ENCODE data around the gene NFIA.

Gene NFIA

DNA sequence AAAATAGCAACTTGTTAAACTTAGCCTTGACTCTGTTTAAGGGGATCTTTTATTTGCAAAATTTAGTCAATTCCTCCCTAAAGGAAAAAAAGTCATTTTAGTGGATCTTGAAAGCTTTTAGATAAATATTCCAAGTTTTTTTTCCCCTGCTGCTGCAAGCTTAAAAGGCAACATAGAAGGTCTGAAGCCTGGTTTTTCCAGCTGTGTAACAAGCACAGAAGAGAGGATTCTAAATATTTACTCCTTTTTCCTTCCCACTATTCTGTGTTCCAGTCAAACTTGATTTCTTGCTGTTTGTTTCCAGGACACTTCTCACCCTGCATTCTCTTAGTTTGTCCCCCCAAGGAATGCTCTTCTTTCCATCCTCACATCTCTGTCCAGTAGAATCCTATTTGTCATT, 86.7 kb downstream of the NFIA start:
- H3K4me3 ChIP-seq (ENCODE audit: low read depth, low read length): no peak overlapping the region
- H3K4me1 ChIP-seq (ENCODE audit: control insufficient read depth, insufficient read depth, low read length): peaks cover 9% of the 10 kb centered on the region
- H3K27ac ChIP-seq (ENCODE audit: extremely low read depth, low read depth, low read length): no peak overlapping the region
- CTCF ChIA-PET: interaction anchor here (2.0 kb wide), 1 partner anchor 13 kb away, joined by 5 read pairs; no protein-coding TSS in a partner anchor
- POLR2A ChIA-PET: no interaction called here
- H3K36me3 ChIP-seq (ENCODE audit: control insufficient read depth in 2 of 2, insufficient read depth in 1 of 2, low read length in 2 of 2): no peaks in the 10 kb centered on the region
- no peaks in the 10 kb centered on the region for H3K9me3 ChIP-seq (ENCODE audit: control insufficient read depth, insufficient read depth, low read depth, low read length)
- TF ChIP-seq, protein P1, sequence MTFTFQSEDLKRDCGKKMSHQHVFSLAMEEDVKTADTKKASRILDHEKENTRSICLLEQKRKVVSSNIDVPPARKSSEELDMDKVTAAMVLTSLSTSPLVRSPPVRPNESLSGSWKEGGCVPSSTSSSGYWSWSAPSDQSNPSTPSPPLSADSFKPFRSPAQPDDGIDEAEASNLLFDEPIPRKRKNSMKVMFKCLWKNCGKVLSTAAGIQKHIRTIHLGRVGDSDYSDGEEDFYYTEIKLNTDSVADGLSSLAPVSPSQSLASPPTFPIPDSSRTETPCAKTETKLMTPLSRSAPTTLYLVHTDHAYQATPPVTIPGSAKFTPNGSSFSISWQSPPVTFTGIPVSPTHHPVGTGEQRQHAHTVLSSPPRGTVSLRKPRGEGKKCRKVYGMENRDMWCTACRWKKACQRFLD (tag by site-specific recombination; IDR thresholded peaks at IDR 0.05): no peak
- TF ChIP-seq ZNF391 (tag by site-specific recombination; IDR thresholded peaks at IDR 0.05; ENCODE audit: borderline replicate concordance, low read depth): no peak
- TF ChIP-seq ZNF311 (tag by site-specific recombination; IDR thresholded peaks at IDR 0.05; ENCODE audit: borderline replicate concordance): no peak
- TF ChIP-seq MZF1 (tag by site-specific recombination; IDR thresholded peaks at IDR 0.05; ENCODE audit: borderline replicate concordance): no peak
- no peak for TF ChIP-seq GLI2 (tag by site-specific recombination; IDR thresholded peaks at IDR 0.05; ENCODE audit: borderline replicate concordance, low read depth)
- TF ChIP-seq, protein P2, sequence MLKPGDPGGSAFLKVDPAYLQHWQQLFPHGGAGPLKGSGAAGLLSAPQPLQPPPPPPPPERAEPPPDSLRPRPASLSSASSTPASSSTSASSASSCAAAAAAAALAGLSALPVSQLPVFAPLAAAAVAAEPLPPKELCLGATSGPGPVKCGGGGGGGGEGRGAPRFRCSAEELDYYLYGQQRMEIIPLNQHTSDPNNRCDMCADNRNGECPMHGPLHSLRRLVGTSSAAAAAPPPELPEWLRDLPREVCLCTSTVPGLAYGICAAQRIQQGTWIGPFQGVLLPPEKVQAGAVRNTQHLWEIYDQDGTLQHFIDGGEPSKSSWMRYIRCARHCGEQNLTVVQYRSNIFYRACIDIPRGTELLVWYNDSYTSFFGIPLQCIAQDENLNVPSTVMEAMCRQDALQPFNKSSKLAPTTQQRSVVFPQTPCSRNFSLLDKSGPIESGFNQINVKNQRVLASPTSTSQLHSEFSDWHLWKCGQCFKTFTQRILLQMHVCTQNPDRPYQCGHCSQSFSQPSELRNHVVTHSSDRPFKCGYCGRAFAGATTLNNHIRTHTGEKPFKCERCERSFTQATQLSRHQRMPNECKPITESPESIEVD (tag by site-specific recombination; IDR thresholded peaks at IDR 0.05): 0 out of 2 replicates have a peak, but pooled peaks have one; percentile 24
- TF ChIP-seq ZNF785 (tag by site-specific recombination; IDR thresholded peaks at IDR 0.05): no peak

DNA sequence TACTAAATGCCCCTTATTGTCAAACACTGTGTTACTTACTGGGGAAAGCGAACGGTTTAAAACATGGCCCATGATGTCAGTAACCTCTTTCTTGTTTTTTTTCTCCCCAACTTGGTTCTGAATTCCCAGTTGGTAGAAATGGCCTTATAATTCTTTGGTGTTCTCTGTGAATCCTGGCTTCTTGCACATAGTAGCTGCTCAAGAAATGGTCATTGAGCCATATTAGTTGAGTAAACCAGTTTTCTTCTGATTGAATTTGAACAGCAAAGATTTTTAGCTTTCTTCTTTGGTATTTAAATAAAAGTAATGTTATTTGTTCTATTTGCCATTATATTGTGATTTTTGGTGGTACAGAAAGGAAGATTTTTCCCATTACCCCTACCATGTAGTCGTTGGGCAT, 87.3 kb downstream of the NFIA start:
- Histone ChIP-seq H3K4me3 (ENCODE audit: low read depth, low read length) (no peak overlapping the region), H3K4me1 (ENCODE audit: control insufficient read depth, insufficient read depth, low read length) (peaks cover 9% of the 10 kb centered on the region), H3K9me3 (ENCODE audit: control insufficient read depth, insufficient read depth, low read depth, low read length) (no peaks in the 10 kb centered on the region), H3K36me3 (ENCODE audit: control insufficient read depth in 2 of 2, insufficient read depth in 1 of 2, low read length in 2 of 2) (no peaks in the 10 kb centered on the region), H3K27ac (ENCODE audit: extremely low read depth, low read depth, low read length) (no peak overlapping the region)
- ChIA-PET CTCF (interaction anchor here (2.0 kb wide), 1 partner anchor 13 kb away, joined by 5 read pairs; no protein-coding TSS in a partner anchor), POLR2A (no interaction called here)
- TF ChIP-seq ZNF664 (tag by site-specific recombination; IDR thresholded peaks at IDR 0.05) (peak; percentile 98), ZFHX2 (tag by site-specific recombination; conservative IDR thresholded peaks at IDR 0.05) (no peak), ZNF654 (tag by site-specific recombination; IDR thresholded peaks at IDR 0.05; ENCODE audit: low read depth) (no peak), ZNF16 (tag by site-specific recombination; IDR thresholded peaks at IDR 0.05; ENCODE audit: low read depth) (no peak), KLF16 (tag by site-specific recombination; IDR thresholded peaks at IDR 0.05) (no peak), ZNF146 (tag by site-specific recombination; IDR thresholded peaks at IDR 0.05) (no peak)
- TF ChIP-seq, protein P1 (tag by site-specific recombination; IDR thresholded peaks at IDR 0.05): no peak

DNA sequence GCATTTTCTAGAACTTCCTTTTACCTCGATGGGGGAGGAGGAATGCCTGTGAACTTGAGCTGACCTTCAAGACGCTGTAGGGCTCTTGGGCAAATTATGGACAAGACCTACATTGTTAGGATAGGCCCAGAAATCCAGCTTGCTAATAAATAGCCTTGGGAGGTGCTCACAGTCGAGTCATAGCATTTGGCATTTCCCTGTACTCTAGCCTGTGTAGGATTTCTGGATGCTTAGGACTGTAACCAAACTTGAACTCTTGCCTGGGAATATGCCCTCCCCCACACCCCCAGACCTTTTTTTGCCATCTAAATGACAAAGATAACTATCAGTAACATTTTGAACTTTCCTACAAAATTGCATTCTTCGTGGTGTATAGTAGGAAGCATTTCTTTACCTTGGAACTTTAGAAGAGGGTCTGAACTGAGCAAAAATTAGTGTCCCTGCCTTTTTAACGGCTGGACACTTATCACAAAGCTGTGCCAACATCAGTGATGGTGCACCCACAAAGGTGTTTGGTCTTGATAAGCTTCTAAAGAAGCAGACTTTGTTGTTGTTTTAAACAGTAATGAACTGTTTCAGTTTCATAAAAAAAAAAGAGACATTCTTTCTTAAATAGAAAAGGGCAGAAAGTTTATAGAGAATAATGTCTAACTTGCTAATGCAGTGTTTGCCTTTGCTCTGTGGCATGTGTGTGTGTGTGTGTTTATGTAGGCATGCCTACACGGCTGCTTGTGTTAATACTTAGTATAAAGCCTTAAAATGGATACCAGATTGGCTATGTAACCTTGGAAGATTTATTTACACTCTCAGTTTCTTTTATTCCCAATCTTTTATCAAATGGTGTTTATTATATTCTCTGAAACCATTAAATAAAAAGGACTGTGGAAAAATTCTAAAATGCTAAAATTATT, 88.2 kb downstream of the NFIA start:
- TF ChIP-seq ZNF658 (tag by site-specific recombination; IDR thresholded peaks at IDR 0.05): no peak
- TF ChIP-seq ZNF394 (tag by site-specific recombination; IDR thresholded peaks at IDR 0.05; ENCODE audit: borderline replicate concordance): no peak
- TF ChIP-seq ZNF585B (tag by site-specific recombination; IDR thresholded peaks at IDR 0.05): no peak
- TF ChIP-seq, protein P3, sequence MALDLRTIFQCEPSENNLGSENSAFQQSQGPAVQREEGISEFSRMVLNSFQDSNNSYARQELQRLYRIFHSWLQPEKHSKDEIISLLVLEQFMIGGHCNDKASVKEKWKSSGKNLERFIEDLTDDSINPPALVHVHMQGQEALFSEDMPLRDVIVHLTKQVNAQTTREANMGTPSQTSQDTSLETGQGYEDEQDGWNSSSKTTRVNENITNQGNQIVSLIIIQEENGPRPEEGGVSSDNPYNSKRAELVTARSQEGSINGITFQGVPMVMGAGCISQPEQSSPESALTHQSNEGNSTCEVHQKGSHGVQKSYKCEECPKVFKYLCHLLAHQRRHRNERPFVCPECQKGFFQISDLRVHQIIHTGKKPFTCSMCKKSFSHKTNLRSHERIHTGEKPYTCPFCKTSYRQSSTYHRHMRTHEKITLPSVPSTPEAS (tag by site-specific recombination; IDR thresholded peaks at IDR 0.05): no peak
- TF ChIP-seq ZBTB17 (tag by site-specific recombination; IDR thresholded peaks at IDR 0.05): 0 out of 2 replicates have a peak, but pooled peaks have one; percentile 11
- Histone ChIP-seq H3K9me3 (ENCODE audit: control insufficient read depth, insufficient read depth, low read depth, low read length) (no peaks in the 10 kb centered on the region), H3K36me3 (ENCODE audit: control insufficient read depth in 2 of 2, insufficient read depth in 1 of 2, low read length in 2 of 2) (no peaks in the 10 kb centered on the region), H3K4me3 (ENCODE audit: low read depth, low read length) (no peak overlapping the region), H3K27ac (ENCODE audit: extremely low read depth, low read depth, low read length) (no peak overlapping the region), H3K4me1 (ENCODE audit: control insufficient read depth, insufficient read depth, low read length) (peaks cover 9% of the 10 kb centered on the region)
- POLR2A ChIA-PET: no interaction called here
- CTCF ChIA-PET: no interaction called here

Data from HEK293 (cell line).